Hepatocyte (in vitro differentiated cells): ENCODE data around the gene CDC42BPB.

ENCODE experiments used
- EZH2 ChIP-seq: fragments of 200-600 bp; sonication (generic); IDR thresholded peaks from 2 replicates; pipeline ENCODE4 v1.6.1; 2016; ENCODE audit warnings: antibody characterized with exemption, mild to moderate bottlenecking, borderline replicate concordance
- TF ChIP-seq, protein P1 (sequence below): fragments of 200-600 bp; sonication (generic); IDR thresholded peaks from 2 replicates; pipeline ENCODE4 v1.5.1; 2016; ENCODE audit warnings: antibody characterized with exemption, mild to moderate bottlenecking; ENCODE audit not compliant: poor library complexity

DNA sequence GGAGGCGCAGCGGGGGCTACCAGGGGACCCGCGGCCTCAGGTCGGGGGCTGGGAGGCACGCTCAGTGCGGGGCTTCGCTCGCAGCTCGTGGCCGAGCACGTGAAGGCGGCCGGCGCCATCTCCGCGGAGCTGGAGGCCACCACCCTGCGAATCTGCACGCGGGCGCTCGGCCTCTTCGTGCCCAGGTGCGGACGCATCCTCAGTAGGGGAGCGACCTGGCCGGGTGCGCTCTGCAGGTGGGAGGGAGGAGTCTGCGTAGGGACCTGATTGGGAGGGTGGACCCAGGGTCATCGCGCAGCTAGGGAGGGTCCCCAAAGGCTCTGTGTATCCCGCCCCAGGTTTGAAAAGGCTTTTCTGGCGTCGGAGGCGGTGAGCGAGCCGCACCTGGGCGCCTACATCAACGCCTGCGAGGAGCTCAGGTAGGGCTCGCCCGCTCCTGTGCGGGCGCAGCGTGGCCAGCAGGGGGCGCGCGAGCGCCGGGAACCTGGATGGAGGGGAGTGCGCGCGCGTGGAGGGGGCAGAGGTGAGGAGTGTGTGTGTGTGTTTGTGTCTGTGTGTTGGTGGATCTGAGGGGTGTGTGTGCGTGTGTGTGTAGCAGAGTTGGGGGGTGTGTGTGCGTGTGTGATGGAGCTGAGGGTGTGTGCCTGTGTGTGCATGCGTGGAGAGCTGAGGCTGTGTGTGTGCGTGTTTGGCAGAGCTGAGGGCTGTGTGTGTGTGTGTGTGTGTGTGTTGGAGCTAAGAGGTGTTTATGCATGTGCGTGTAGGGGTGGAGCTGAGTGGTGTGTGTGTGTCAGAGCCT, 47.5 kb upstream of the CDC42BPB start:
- no peak for TF ChIP-seq EZH2
- TF ChIP-seq, protein P1, sequence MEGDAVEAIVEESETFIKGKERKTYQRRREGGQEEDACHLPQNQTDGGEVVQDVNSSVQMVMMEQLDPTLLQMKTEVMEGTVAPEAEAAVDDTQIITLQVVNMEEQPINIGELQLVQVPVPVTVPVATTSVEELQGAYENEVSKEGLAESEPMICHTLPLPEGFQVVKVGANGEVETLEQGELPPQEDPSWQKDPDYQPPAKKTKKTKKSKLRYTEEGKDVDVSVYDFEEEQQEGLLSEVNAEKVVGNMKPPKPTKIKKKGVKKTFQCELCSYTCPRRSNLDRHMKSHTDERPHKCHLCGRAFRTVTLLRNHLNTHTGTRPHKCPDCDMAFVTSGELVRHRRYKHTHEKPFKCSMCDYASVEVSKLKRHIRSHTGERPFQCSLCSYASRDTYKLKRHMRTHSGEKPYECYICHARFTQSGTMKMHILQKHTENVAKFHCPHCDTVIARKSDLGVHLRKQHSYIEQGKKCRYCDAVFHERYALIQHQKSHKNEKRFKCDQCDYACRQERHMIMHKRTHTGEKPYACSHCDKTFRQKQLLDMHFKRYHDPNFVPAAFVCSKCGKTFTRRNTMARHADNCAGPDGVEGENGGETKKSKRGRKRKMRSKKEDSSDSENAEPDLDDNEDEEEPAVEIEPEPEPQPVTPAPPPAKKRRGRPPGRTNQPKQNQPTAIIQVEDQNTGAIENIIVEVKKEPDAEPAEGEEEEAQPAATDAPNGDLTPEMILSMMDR, result peak; percentile 100
